GM12875 (cell line): Measurements from ENCODE around the gene LY9.

Experiments
- H3K4me3 ChIP-seq: one replicate; pipeline ENCODE4 v1.5.1; 2011; ENCODE audit warnings: low read depth, low read length, control low read depth
- CTCF ChIP-seq: IDR thresholded peaks from 2 replicates; pipeline ENCODE4 v1.5.1; 2011; ENCODE audit warnings: low read depth, mild to moderate bottlenecking, control low read depth, inconsistent platforms, low read length, moderate library complexity, borderline replicate concordance; ENCODE audit not compliant: insufficient read depth

Gene LY9

GRCh38 chr1:160855181-160855981, 59.4 kb downstream of the LY9 start:
- no peak overlapping the region for H3K4me3 ChIP-seq
- TF ChIP-seq CTCF = no peak

DNA sequence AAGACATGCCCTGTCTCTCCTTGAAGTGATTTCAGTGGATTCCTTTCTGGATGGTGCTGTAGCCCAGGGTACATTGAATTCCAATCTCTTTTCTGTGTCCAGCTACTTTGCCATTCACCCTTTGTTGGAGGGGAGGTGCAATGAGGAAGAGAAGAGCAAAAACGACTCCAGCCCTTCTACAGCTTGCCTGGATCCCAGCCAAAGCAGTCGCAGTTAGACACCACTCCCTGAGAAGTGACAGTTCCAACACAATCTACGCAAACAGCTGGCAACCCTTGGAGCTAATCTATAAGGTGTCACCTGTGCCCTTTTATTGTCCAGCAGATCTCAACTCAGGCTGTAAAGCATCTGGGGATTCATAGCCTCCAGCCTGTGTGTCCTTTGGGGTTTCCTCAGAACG, 62.1 kb downstream of the LY9 start:
- TF ChIP-seq CTCF = no peak

DNA sequence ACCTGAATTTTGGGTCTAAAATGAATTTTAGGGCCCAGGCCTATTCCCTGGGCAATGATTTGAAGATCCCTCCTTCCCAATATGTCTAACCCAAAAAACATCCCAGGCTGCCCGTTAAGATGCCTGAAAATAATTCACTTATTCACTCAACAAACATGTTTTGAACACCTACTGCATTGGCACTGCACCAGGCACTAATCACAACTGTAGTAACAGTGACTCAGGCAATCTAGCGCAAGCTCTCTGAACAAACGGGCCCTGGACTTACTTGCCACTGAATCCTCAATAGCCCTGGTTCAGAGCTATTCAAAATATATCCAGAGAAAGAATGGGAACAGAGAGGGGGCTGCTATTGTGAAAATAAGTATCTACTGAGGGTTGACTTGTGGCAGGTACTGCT, 62.5 kb downstream of the LY9 start:
- TF ChIP-seq CTCF = no peak
- H3K4me3 ChIP-seq = no peak overlapping the region

More for the DNA sequence above, 62.1 kb downstream of the LY9 start:
- no peak overlapping the region for H3K4me3 ChIP-seq

- TF ChIP-seq CTCF = no peak
- H3K4me3 ChIP-seq = no peak overlapping the region
Observed at GRCh38 chr1:160859166-160859565, 63.2 kb downstream of the LY9 start.

DNA sequence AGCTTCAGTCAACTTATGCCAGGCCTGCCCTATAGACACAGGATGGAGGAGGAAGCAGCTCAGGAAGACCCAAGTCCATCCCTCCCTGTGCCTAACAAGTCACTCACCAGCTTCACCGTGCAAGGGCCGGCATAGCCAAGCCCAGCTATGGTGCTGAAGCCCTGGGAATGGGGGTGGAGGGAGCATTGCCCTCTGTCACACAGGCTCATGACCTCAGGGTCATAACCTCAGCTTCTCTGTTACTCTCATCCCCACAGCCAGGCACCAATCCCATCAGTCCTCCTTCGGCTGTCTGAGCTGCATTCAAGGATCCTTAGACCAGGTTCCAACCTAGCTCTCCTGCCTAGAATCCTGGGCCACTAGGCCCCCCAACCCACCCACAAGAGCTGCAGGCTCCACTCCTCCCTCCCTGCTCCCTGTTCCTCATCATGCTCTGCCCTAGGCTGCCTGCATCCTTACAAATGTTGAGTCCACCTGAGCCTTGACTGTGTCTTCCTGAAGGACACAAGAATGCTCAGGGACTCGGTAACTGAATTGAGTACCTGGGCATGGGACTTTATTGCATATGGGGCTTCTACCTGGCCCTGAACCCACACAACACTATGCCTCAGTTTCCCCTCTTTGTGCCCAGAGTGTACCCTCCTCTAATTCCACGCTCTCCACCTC, 65.0 kb downstream of the LY9 start:
- no peak overlapping the region for H3K4me3 ChIP-seq

GRCh38 chr1:160862203-160863060, 66.5 kb downstream of the LY9 start, which contains the start of gene CD244:
CD244 (minus strand) TSS chr1:160862887; CDS start chr1:160862677, 210 bp downstream.
- no peak within 1 kb of the TSS for H3K4me3 ChIP-seq
- no peak for TF ChIP-seq CTCF

More for the DNA sequence above, 65.0 kb downstream of the LY9 start:
- no peak for TF ChIP-seq CTCF
